HG03439 (cell line): ENCODE data around the gene ATXN3L.

ENCODE experiments used
- ATAC-seq: cut with Tn5 transposase; IDR thresholded peaks from one replicate; pipeline ENCODE4 v1.9.1; 2021; ENCODE audit warnings: mild to moderate bottlenecking, moderate library complexity; ENCODE audit not compliant: unreplicated experiment

The ATXN3L gene

DNA sequence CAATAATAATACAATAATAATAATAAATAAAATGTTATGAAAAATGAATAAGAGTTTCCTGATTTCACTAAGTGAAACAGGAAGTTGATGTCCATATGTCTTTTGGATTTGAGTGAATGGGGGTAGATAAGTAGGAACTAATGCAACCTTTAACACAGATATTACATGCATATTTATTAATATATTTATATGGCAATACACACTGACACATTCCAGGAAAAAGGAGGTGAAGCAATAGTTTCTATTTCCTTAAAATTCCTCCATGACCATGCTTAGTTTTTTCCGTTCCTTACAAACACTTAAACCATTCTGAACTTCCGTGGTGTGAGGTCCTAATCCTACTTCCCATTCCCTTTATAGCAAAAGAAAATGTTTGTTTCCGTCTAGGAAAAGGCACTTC, 48.3 kb downstream of the ATXN3L start:
- ATAC-seq, result no peak

DNA sequence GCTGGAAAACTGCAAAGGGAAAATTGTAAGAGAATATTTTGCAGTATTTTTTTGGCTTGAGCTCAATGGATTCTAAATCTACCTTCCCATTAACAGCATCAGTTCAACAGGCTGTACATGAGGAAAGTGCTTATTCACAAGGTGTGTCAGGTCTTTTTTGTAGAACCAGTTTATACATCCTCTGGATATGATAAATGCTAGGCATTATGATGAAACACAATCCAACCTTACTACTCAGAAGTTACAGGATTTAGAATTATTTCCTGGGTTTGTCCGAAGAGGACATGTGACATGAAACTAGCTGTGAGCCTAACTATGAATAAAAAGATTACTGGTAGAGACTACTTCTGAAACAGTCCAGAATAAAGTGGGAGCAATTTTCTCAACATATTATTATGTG, 49.5 kb downstream of the ATXN3L start:
- ATAC-seq, result no peak

DNA sequence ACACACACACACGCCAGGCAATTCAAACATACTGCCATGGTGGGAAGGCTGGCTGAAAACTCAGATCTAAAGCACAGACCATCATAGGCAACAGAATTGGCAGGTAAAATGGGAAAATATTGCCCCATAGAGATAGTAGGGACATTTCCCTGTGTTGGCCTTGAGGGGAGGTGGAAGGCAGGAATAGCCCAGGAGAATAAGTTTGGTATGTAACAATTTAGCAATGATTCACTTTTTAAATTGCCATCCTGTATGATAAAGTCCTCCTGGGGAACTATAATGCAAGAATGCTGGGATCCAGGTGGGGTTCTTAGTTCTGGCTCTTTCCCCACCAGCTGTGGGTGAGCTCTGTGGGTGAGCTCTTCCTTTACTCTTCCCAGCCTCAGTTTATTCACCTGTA, 51.0 kb downstream of the ATXN3L start:
- no peak for ATAC-seq
